Esophagus muscularis mucosa (tissue), 3 donors: ENCODE measurements around the gene CYSTM1.

Experiments used
- EP300 ChIP-seq: sonication (generic); formaldehyde crosslinking; IDR thresholded peaks from one replicate; pipeline ENCODE4 v1.6.1; 2017; ENCODE audit warnings: antibody characterized with exemption
- TF ChIP-seq, protein P1 (sequence below), 3 experiments: fragments of 200-600 bp in 2 of 3; fragments of 450-650 bp in 1 of 3; sonication (generic) in 2 of 3; IDR thresholded peaks; one replicate each; pipeline ENCODE4 v1.5.1; 2017 to 2019; ENCODE audit warnings: antibody characterized with exemption in 3 of 3, mild to moderate bottlenecking in 2 of 3, moderate library complexity in 1 of 3

- TF ChIP-seq EP300 = no peak
- TF ChIP-seq, protein P1, sequence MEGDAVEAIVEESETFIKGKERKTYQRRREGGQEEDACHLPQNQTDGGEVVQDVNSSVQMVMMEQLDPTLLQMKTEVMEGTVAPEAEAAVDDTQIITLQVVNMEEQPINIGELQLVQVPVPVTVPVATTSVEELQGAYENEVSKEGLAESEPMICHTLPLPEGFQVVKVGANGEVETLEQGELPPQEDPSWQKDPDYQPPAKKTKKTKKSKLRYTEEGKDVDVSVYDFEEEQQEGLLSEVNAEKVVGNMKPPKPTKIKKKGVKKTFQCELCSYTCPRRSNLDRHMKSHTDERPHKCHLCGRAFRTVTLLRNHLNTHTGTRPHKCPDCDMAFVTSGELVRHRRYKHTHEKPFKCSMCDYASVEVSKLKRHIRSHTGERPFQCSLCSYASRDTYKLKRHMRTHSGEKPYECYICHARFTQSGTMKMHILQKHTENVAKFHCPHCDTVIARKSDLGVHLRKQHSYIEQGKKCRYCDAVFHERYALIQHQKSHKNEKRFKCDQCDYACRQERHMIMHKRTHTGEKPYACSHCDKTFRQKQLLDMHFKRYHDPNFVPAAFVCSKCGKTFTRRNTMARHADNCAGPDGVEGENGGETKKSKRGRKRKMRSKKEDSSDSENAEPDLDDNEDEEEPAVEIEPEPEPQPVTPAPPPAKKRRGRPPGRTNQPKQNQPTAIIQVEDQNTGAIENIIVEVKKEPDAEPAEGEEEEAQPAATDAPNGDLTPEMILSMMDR (IDR thresholded peaks at IDR 0.05) = no peak
Measured at GRCh38 chr5:140273401-140273877, 98.5 kb downstream of the CYSTM1 start.
